ENCODE results near the gene LHPP.
"Not testable (repeated sequence)": the region's sequence is repeated elsewhere in the genome, so short reads cannot be mapped to it uniquely, and the experiment has no call there.

The LHPP gene

GRCh38 chr10:124433461-124433860, 28.2 kb upstream of the LHPP start:
- TF ChIP-seq OSR1 (CRISPR knock-in tag; IDR thresholded peaks at IDR 0.05) (no peak), PPARA (CRISPR knock-in tag; IDR thresholded peaks at IDR 0.05; ENCODE audit: borderline replicate concordance) (no peak), ZNF8 (CRISPR knock-in tag; IDR thresholded peaks at IDR 0.05) (no peak), CREB5 (CRISPR knock-in tag; IDR thresholded peaks at IDR 0.05; ENCODE audit: low read depth) (no peak), SNAI2 (CRISPR knock-in tag; IDR thresholded peaks at IDR 0.05) (no peak), CSDC2 (CRISPR knock-in tag; IDR thresholded peaks at IDR 0.05) (no peak), TCF4 (CRISPR knock-in tag; IDR thresholded peaks at IDR 0.05; ENCODE audit: borderline replicate concordance) (no peak), ZFP3 (CRISPR knock-in tag; IDR thresholded peaks at IDR 0.05) (no peak), ZNF70 (CRISPR knock-in tag; IDR thresholded peaks at IDR 0.05) (no peak)
- no peak for ATAC-seq

DNA sequence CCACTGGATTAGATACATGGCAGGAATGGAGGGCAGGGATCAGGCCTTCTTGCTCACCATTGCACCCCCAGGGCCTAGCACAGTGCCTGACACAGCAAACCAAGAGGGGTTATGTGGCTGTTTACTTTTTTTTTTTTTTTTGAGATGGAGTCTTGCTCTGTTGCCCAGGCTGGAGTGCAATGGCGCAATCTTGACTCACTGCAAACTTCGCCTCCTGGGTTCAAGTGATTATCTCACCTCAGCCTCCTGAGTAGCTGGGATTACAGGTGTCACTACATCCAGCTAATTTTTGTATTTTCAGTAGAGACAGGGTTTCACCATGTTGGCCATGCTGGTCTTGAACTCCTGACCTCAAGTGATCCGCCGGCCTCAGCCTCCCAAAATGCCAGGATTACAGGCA, 25.9 kb upstream of the LHPP start:
- not testable (repeated sequence) for ATAC-seq

DNA sequence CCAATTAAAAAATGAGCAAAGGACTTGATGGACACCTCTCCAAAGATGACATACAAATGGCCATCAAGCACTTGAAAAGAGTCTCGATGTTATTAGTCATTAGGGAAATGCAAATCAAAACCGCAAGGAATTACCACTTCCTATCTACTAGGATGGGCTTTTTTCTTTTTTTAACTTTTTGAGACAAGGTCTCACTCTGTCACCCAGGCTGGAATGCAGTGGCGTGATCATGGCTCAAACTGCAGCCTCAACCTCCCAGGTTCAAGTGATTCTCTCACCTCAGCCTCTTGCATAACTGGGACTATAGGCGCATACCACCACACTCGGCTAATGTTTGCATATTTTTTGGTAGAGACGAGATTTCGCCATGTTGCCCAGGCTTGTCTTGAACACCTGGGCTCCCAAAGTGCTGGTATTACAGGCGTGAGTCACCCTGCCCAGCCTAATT, 25.4 kb upstream of the LHPP start:
- no peak for ATAC-seq
- no peak for TF ChIP-seq ZFP3 (CRISPR knock-in tag; IDR thresholded peaks at IDR 0.05)
- TF ChIP-seq BACH2 (CRISPR knock-in tag; IDR thresholded peaks at IDR 0.05; ENCODE audit: borderline replicate concordance), result no peak
- TF ChIP-seq TSHZ2 (CRISPR knock-in tag; IDR thresholded peaks at IDR 0.05), result no peak
- no peak for TF ChIP-seq OSR1 (CRISPR knock-in tag; IDR thresholded peaks at IDR 0.05)
- TF ChIP-seq, protein P1, sequence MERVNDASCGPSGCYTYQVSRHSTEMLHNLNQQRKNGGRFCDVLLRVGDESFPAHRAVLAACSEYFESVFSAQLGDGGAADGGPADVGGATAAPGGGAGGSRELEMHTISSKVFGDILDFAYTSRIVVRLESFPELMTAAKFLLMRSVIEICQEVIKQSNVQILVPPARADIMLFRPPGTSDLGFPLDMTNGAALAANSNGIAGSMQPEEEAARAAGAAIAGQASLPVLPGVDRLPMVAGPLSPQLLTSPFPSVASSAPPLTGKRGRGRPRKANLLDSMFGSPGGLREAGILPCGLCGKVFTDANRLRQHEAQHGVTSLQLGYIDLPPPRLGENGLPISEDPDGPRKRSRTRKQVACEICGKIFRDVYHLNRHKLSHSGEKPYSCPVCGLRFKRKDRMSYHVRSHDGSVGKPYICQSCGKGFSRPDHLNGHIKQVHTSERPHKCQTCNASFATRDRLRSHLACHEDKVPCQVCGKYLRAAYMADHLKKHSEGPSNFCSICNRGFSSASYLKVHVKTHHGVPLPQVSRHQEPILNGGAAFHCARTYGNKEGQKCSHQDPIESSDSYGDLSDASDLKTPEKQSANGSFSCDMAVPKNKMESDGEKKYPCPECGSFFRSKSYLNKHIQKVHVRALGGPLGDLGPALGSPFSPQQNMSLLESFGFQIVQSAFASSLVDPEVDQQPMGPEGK (CRISPR knock-in tag; IDR thresholded peaks at IDR 0.05; ENCODE audit: borderline replicate concordance), result no peak
- TF ChIP-seq ISL1 (CRISPR knock-in tag; IDR thresholded peaks at IDR 0.05), result no peak
- TF ChIP-seq ZC3H10 (CRISPR knock-in tag; IDR thresholded peaks at IDR 0.05), result no peak
- no peak for TF ChIP-seq ZNF8 (CRISPR knock-in tag; IDR thresholded peaks at IDR 0.05)
- TF ChIP-seq RARB (CRISPR knock-in tag; IDR thresholded peaks at IDR 0.05), result no peak
- no peak for TF ChIP-seq ZFP30 (CRISPR knock-in tag; IDR thresholded peaks at IDR 0.05)
- no peak for TF ChIP-seq TCF4 (CRISPR knock-in tag; IDR thresholded peaks at IDR 0.05; ENCODE audit: borderline replicate concordance)
- TF ChIP-seq ZNF70 (CRISPR knock-in tag; IDR thresholded peaks at IDR 0.05), result no peak
- no peak for TF ChIP-seq ZNF565 (CRISPR knock-in tag; conservative IDR thresholded peaks at IDR 0.05; ENCODE audit: low read depth)
- TF ChIP-seq, protein P2, sequence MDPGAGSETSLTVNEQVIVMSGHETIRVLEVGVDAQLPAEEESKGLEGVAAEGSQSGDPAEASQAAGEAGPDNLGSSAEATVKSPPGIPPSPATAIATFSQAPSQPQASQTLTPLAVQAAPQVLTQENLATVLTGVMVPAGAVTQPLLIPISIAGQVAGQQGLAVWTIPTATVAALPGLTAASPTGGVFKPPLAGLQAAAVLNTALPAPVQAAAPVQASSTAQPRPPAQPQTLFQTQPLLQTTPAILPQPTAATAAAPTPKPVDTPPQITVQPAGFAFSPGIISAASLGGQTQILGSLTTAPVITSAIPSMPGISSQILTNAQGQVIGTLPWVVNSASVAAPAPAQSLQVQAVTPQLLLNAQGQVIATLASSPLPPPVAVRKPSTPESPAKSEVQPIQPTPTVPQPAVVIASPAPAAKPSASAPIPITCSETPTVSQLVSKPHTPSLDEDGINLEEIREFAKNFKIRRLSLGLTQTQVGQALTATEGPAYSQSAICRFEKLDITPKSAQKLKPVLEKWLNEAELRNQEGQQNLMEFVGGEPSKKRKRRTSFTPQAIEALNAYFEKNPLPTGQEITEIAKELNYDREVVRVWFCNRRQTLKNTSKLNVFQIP (CRISPR knock-in tag; IDR thresholded peaks at IDR 0.05; ENCODE audit: borderline replicate concordance, low read depth), result no peak
- no peak for TF ChIP-seq SNAI2 (CRISPR knock-in tag; IDR thresholded peaks at IDR 0.05)
- TF ChIP-seq CSDC2 (CRISPR knock-in tag; IDR thresholded peaks at IDR 0.05), result no peak
- TF ChIP-seq, protein P3, sequence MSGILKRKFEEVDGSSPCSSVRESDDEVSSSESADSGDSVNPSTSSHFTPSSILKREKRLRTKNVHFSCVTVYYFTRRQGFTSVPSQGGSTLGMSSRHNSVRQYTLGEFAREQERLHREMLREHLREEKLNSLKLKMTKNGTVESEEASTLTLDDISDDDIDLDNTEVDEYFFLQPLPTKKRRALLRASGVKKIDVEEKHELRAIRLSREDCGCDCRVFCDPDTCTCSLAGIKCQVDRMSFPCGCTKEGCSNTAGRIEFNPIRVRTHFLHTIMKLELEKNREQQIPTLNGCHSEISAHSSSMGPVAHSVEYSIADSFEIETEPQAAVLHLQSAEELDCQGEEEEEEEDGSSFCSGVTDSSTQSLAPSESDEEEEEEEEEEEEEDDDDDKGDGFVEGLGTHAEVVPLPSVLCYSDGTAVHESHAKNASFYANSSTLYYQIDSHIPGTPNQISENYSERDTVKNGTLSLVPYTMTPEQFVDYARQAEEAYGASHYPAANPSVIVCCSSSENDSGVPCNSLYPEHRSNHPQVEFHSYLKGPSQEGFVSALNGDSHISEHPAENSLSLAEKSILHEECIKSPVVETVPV (CRISPR knock-in tag; IDR thresholded peaks at IDR 0.05), result no peak

GRCh38 chr10:124441694-124442093, 19.9 kb upstream of the LHPP start:
- not testable (repeated sequence) for ATAC-seq

All from SK-N-SH treated with all-trans-retinoic acid at 6 μM for 48 hours (cell line).